Stomach (tissue), 9 donors: ENCODE data around the gene PSIP1. TPM values are rescaled to one million over a fixed set of nuclear protein-coding genes. Genes with fewer than 3 reads are reported as not detected.

Experiments
- DNase-seq, 2 donors: peaks; one replicate each; pipeline versions ENCODE4 v3.0.0 to v3.0.0-alpha.2; 2013 to 2019
- H3K27ac ChIP-seq, 5 donors: fragments of 200-600 bp in 4 of 5; sonication (generic) in 4 of 5; one replicate each; pipeline ENCODE4 v1.5.1; 2013 to 2019; ENCODE audit warnings: mild to moderate bottlenecking in 1 of 5, moderate library complexity in 1 of 5
- H3K27me3 ChIP-seq, 3 donors: fragments of 200-600 bp; sonication (generic); one replicate each; pipeline ENCODE4 v1.5.1; 2017 to 2019; ENCODE audit warnings: mixed run types in 1 of 3
- H3K36me3 ChIP-seq, 4 donors: fragments of 200-600 bp; sonication (generic); 1 replicate in 3 of 4; 2 replicates in 1 of 4; pipeline ENCODE4 v1.5.1; 2016 to 2019
- H3K4me1 ChIP-seq, 4 donors: fragments of 200-600 bp; sonication (generic); one replicate each; pipeline ENCODE4 v1.5.1; 2016 to 2019
- H3K4me3 ChIP-seq, 4 donors: fragments of 200-600 bp; sonication (generic) in 3 of 4; one replicate each; pipeline ENCODE4 v1.5.1; 2016 to 2019; ENCODE audit warnings: mild to moderate bottlenecking in 1 of 4
- H3K9me3 ChIP-seq, 4 donors: fragments of 200-600 bp; sonication (generic); one replicate each; pipeline ENCODE4 v1.5.1; 2016 to 2019
- EP300 ChIP-seq: sonication (generic); formaldehyde crosslinking; IDR thresholded peaks from one replicate; pipeline ENCODE4 v1.6.1; 2017; ENCODE audit warnings: antibody characterized with exemption
- POLR2A ChIP-seq, 4 donors: fragments of 450-650 bp; IDR thresholded peaks; one replicate each; pipeline ENCODE4 v1.6.1; 2016; ENCODE audit warnings: antibody characterized with exemption in 4 of 4, control low read depth in 2 of 4, mild to moderate bottlenecking in 1 of 4, moderate library complexity in 1 of 4
- POLR2AphosphoS5 ChIP-seq, 3 donors: sonication (generic); formaldehyde crosslinking; IDR thresholded peaks; one replicate each; pipeline ENCODE4 v1.6.1; 2016; ENCODE audit warnings: antibody characterized with exemption in 3 of 3
- WGBS, 5 donors: extraction: QIAGEN DNeasy Blood & Tissue Kit in 3 of 5; methylation state at CpG; one replicate each; pipeline versions ENCODE4 v1.1.5 to v1.1.7; 2013 to 2018; 5-methylcytosine and 5-hydroxymethylcytosine counted together
- intact Hi-C: fragments of 100-400 bp; cut with DNase I; formaldehyde crosslinking; loops from one replicate; pipeline ENCODE4 v1.15.1; 2023; ENCODE audit warnings: low total_unique reads
- polyA plus RNA-seq, 3 donors: library from polyadenylated mRNA; stranded (reverse); fragments of 200-250 nt; gene quantifications; one replicate each; pipeline ENCODE4 v1.2.3, GENCODE V29; 2013
- total RNA-seq, 5 donors: library from RNA; depleted of rRNA; stranded (reverse); fragments of >200 nt; gene quantifications; one replicate each; pipeline versions ENCODE4 v1.1.0 to v1.2.3, GENCODE V29; 2014 to 2016
- TF ChIP-seq, protein P1 (sequence below), 7 experiments: fragments of 450-650 bp in 4 of 7; fragments of 200-600 bp in 3 of 7; sonication (generic) in 3 of 7; IDR thresholded peaks; one replicate each; pipeline ENCODE4 v1.5.1; 2016 to 2019; ENCODE audit warnings: antibody characterized with exemption in 7 of 7, control low read depth in 2 of 7, mild to moderate bottlenecking in 1 of 7
- donor health status: healthy with polysubstance abuse.
- donor health status: Bipolar disorder and iron deficiency.
- donor health status: healthy.

Gene PSIP1
- total and polyA plus RNA-seq, 8 donors = 6.4 to 90.1 (median 29.2) TPM

DNA sequence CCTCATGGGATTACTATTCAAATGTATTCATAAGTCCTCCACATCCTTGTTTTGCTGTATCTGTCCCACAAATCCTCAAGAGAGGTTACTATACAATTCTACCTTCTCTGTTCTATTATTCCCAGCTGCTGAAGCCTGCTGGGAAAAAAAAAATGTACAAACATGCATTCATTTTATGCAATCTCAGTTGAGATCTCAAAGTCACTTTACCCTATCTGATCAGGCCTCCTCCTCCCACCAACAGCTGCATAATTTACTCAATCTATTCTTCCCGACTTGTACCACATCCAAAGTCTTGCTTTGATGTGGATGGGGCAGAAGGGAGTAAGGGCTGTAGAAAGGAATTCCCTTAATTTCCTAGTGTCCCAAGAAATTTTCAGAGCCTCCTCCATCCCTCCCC, 28.6 kb downstream of the PSIP1 start:
- H3K27me3 ChIP-seq = no peaks in the 10 kb centered on the region
- no peak overlapping the region for H3K4me3 ChIP-seq
- H3K9me3 ChIP-seq = no peaks in the 10 kb centered on the region
- peaks cover 0 to 57% (median 35%) of the 10 kb centered on the region in 4 donors for H3K36me3 ChIP-seq
- no peak for DNase-seq
- H3K4me1 ChIP-seq = peaks cover 0 to 13% (median 2%) of the 10 kb centered on the region in 4 donors
- no peak overlapping the region for H3K27ac ChIP-seq
- intact Hi-C loops = no loop called here
- TF ChIP-seq EP300 = no peak
- TF ChIP-seq POLR2AphosphoS5 (IDR thresholded peaks at IDR 0.05) = no peak
- no peak for TF ChIP-seq POLR2A (IDR thresholded peaks at IDR 0.05)
- TF ChIP-seq, protein P1, sequence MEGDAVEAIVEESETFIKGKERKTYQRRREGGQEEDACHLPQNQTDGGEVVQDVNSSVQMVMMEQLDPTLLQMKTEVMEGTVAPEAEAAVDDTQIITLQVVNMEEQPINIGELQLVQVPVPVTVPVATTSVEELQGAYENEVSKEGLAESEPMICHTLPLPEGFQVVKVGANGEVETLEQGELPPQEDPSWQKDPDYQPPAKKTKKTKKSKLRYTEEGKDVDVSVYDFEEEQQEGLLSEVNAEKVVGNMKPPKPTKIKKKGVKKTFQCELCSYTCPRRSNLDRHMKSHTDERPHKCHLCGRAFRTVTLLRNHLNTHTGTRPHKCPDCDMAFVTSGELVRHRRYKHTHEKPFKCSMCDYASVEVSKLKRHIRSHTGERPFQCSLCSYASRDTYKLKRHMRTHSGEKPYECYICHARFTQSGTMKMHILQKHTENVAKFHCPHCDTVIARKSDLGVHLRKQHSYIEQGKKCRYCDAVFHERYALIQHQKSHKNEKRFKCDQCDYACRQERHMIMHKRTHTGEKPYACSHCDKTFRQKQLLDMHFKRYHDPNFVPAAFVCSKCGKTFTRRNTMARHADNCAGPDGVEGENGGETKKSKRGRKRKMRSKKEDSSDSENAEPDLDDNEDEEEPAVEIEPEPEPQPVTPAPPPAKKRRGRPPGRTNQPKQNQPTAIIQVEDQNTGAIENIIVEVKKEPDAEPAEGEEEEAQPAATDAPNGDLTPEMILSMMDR (IDR thresholded peaks at IDR 0.05) = no peak
- WGBS, 5 donors = 55 to 70% (median 66%) methylated on average over 1 of the region's 1 CpG

DNA sequence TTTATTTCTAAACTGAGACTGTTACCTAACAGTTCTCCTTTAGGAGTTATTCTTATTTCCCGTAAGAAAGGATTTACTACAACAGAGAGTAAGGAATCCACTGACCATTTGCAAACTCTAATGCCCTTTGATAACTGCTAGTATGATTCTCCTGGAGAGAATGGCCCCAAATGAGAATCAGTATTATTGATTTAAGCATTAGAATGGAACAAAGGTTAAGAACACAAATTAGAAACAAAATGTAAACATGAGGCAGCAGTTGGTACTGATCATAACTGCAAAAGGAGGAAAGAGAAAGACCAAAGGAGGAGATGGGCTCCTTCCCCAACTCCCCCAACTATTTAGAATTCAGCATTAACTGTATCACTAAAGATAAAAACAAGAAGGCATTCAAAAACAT, 30.7 kb downstream of the PSIP1 start:
- WGBS, 5 donors = 67 to 77% (median 74%) methylated on average over 1 of the region's 1 CpG
- no peaks in the 10 kb centered on the region for H3K27me3 ChIP-seq
- no peak overlapping the region for H3K27ac ChIP-seq
- H3K9me3 ChIP-seq = no peaks in the 10 kb centered on the region
- no peak for TF ChIP-seq EP300
- TF ChIP-seq POLR2A (IDR thresholded peaks at IDR 0.05) = no peak
- TF ChIP-seq, protein P1 (IDR thresholded peaks at IDR 0.05) = no peak
- no peak for TF ChIP-seq POLR2AphosphoS5 (IDR thresholded peaks at IDR 0.05)
- no peak for DNase-seq
- H3K36me3 ChIP-seq = peaks cover 0 to 53% (median 39%) of the 10 kb centered on the region in 4 donors
- H3K4me1 ChIP-seq = peaks cover 0 to 13% (median 2%) of the 10 kb centered on the region in 4 donors
- intact Hi-C loops = no loop called here
- H3K4me3 ChIP-seq = no peak overlapping the region

DNA sequence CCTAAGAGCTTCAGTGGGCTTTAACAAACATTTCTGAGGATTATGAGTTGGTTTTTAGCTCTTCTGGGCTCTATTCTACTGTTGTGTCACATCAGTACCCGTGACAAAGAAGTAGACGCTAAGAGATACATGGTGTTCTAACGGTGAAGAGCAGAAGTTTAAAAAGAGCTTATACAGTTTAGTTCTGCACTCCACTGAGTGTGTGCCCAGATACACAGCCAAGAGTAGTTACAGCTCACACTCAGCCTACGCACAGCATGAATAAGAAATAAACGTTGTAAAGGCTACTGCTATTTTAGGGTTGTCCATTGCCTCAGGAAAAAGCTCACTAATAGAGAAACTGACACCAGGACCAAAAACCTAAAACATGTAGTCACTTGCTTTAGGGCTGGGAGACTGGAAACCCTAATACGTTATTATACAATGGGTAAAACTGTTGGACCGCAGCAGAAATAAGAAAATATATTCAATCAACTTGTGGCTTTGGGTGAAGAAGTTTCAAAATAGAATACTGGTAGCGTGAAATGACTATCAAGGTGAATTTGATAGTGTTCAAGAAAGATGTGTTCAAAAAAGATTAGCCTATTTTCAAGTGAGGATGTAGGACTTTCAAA, 34.7 kb downstream of the PSIP1 start:
- intact Hi-C loops = no loop called here

DNA sequence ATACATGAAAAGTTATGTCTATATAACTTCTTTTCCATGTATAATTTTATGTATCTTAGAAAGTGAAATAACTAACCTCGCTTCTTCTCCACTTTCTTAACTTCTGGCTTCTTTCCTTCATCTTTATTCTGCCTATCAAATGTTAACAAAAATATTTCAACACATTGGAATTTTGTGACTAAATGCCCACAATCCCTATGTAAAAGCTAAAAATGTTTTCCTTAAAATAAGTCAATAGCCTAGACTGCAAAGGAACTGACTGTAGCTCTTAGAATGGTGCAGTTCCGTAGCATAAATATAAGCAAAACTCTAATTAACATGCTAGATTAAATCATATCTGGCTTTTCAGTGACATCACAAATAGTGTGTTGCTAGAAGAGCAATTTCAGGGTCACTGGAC, 40.9 kb downstream of the PSIP1 start:
- H3K4me3 ChIP-seq = no peak overlapping the region
- no peaks in the 10 kb centered on the region for H3K9me3 ChIP-seq
- H3K4me1 ChIP-seq = peaks cover 0 to 24% (median 11%) of the 10 kb centered on the region in 4 donors
- peaks cover 12 to 65% (median 60%) of the 10 kb centered on the region in 4 donors for H3K36me3 ChIP-seq
- no peak for TF ChIP-seq POLR2A (IDR thresholded peaks at IDR 0.05)
- TF ChIP-seq, protein P1 (IDR thresholded peaks at IDR 0.05) = no peak
- no peak for TF ChIP-seq POLR2AphosphoS5 (IDR thresholded peaks at IDR 0.05)
- no peak for TF ChIP-seq EP300
- H3K27ac ChIP-seq = no peak overlapping the region
- no peaks in the 10 kb centered on the region for H3K27me3 ChIP-seq
- DNase-seq = no peak
- WGBS, 5 donors = 69 to 85% (median 74%) methylated on average over 2 of the region's 2 CpGs
- intact Hi-C loops = no loop called here

More for the DNA sequence above, 34.7 kb downstream of the PSIP1 start:
- TF ChIP-seq POLR2A (IDR thresholded peaks at IDR 0.05) (no peak), EP300 (no peak), POLR2AphosphoS5 (IDR thresholded peaks at IDR 0.05) (no peak)
- TF ChIP-seq, protein P1 (IDR thresholded peaks at IDR 0.05) = no peak
- WGBS, 5 donors = 71 to 87% (median 85%) methylated on average over 8 of the region's 8 CpGs
- Histone ChIP-seq H3K4me1 (peaks cover 0 to 4% (median 3%) of the 10 kb centered on the region in 4 donors), H3K27ac (no peak overlapping the region), H3K36me3 (peaks cover 0 to 48% (median 40%) of the 10 kb centered on the region in 4 donors), H3K4me3 (no peak overlapping the region), H3K27me3 (no peaks in the 10 kb centered on the region), H3K9me3 (no peaks in the 10 kb centered on the region)
- no peak for DNase-seq
